ENCODE data around the gene FBXL7. TPM values are rescaled to one million over a fixed set of nuclear protein-coding genes. Genes with fewer than 3 reads are reported as not detected.

Gene FBXL7
- total and polyA plus RNA-seq, 2 of the 8 experiments (the other 6 are each of a cell fraction or from before 2014, with no cell fraction given) = 17.7 to 17.8 TPM

DNA sequence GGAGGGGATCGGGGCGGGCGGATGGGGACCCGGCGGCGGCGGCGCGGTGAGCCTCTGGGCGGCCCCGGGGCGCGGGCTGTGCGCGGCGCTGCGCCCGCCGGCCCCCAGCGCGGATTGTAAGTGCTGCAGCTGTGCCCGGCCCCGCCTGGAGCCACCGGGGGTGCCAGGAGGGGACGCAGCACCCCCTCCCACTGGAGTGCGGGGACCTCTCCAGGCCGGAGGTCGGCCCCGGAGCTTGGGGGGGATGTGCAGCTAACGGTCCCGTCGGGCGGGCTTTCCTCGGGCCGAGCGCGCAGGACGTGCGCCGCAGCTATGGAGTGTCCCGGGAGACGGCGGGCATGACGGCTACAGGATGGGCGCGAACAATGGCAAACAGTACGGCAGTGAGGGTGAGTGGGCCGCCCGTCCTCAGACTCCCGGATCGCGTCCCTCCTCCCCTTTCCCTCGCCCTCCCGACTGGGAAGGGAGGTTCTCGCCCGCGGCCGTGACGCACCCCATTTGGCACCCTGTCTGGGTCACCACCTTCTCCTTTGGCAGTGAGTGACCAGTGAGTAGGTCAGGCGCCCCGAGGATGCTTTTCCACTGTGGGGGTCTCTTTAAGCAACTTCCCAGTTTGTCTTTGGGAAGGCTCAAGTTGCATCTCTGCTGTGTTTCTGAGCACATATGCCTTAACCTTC lies 483 bp downstream of the FBXL7 start:
- Histone ChIP-seq H4K91ac (replicated peaks; ENCODE audit: insufficient read length, low read length) (no peak overlapping the region), H4K5ac (ENCODE audit: insufficient read length, low read depth, low read length) (no peak overlapping the region), H2BK120ac (replicated peaks; ENCODE audit: low read depth, low read length) (no peak overlapping the region), H2AK5ac (ENCODE audit: low read depth, low read length) (no peak overlapping the region), H3K9me3 (ENCODE audit: insufficient read depth in 2 of 2, low read depth in 1 of 2, low read length in 1 of 2) (no peaks in the 10 kb centered on the region), H3K79me2 (ENCODE audit: control insufficient read depth in 1 of 2, insufficient read depth in 2 of 2, low read length in 2 of 2) (peaks cover 0 to 39% of the 10 kb centered on the region in 2 experiments; a peak in 3 of 4 replicates), H3K4ac (replicated peaks; ENCODE audit: insufficient read length, low read depth, low read length) (no peak overlapping the region), H2BK15ac (ENCODE audit: low read length) (0 out of 2 replicates have a peak overlapping the region, but pooled peaks have one; percentile 12), H2BK12ac (ENCODE audit: low read depth, low read length) (0 out of 2 replicates have a peak overlapping the region, but pooled peaks have one; percentile 5), H3K23me2 (ENCODE audit: low read depth, low read length) (peaks cover 15% of the 10 kb centered on the region), H4K20me1 (replicated peaks in 1 of 2; ENCODE audit: control insufficient read depth in 1 of 2, insufficient read depth in 2 of 2, low read length in 2 of 2) (no peaks in the 10 kb centered on the region), H3K27ac (ENCODE audit: low read depth, low read length) (no peak overlapping the region), H3K27me3 (replicated peaks in 1 of 4; ENCODE audit: control insufficient read depth in 3 of 4, extremely low read depth in 1 of 4, insufficient read depth in 3 of 4, low read length in 3 of 4) (no peaks in the 10 kb centered on the region), H2AFZ (ENCODE audit: low read length) (no peak overlapping the region; the same call in 1 of the 2 replicates), H3K4me2 (ENCODE audit: insufficient read depth in 1 of 2, low read depth in 2 of 2, low read length in 2 of 2) (peak overlapping the region; percentile 97 to 98), H2BK20ac (ENCODE audit: low read length) (no peak overlapping the region), H4K8ac (ENCODE audit: extremely low read depth, insufficient read depth, low read length) (peak overlapping the region; percentile 17; the same call in 1 of the 2 replicates), H3K23ac (ENCODE audit: insufficient read length) (no peak overlapping the region), H3K79me1 (ENCODE audit: low read depth, low read length) (peaks cover 2% of the 10 kb centered on the region; the same call in 1 of the 2 replicates), H3K36me3 (ENCODE audit: control insufficient read depth in 2 of 4, insufficient read depth in 4 of 4, low read length in 3 of 4) (no peaks in the 10 kb centered on the region), H3K18ac (ENCODE audit: extremely low read depth, low read length) (peak overlapping the region; percentile 75), H2BK5ac (ENCODE audit: low read depth, low read length) (0 out of 2 replicates have a peak overlapping the region, but pooled peaks have one; percentile 35), H3K4me3 (ENCODE audit: extremely low read depth in 1 of 4, insufficient read depth in 2 of 4, low read depth in 3 of 4, low read length in 4 of 4) (peak overlapping the region; percentile 88 to 96 (median 90)), H3K4me1 (replicated peaks in 1 of 4; ENCODE audit: control insufficient read depth in 3 of 4, insufficient read depth in 4 of 4, low read length in 3 of 4) (peaks cover 0 to 12% (median under 1%) of the 10 kb centered on the region in 4 experiments; a peak in 3 of 7 replicates), H3K9ac (replicated peaks in 1 of 4; ENCODE audit: extremely low read depth in 1 of 4, low read depth in 3 of 4, low read length in 3 of 4) (peak overlapping the region; percentile 27 to 76 (median 51); a peak in 5 of 7 replicates), H3K14ac (ENCODE audit: insufficient read length) (peak overlapping the region; percentile 25), H3K56ac (replicated peaks; ENCODE audit: insufficient read length, low read depth, low read length) (no peak overlapping the region)
- whole genome bisulfite sequencing, 2 experiments (ENCODE audit: extremely low coverage in 1 of 2, insufficient coverage in 1 of 2, insufficient read length in 1 of 2, insufficient replicate concordance in 2 of 2, low coverage in 1 of 2, low lambda C conversion rate in 2 of 2, missing lambda C conversion rate in 1 of 2) = 3% methylated on average over 28 of the region's 61 CpGs; no CpG with 5 or more reads in 1 of the 2 experiments
- no peak for FAIRE-seq
- CTCF ChIA-PET (ENCODE audit: partially characterized antibody) = interaction anchor here (1.1 to 1.4 kb wide), 4 partner anchors 13 to 307 kb away, joined by 3 to 4 read pairs (median 3); no protein-coding TSS in a partner anchor
- DNase-seq (ENCODE audit: low read depth in 1 of 2, low spot score in 2 of 2) = peak in 1 of 2 experiments; percentile 79
- POLR2A ChIA-PET (ENCODE audit: partially characterized antibody) = interaction anchor here (0.9 to 1.4 kb wide), 5 partner anchors 9 to 281 kb away, joined by 3 to 5 read pairs (median 3); no protein-coding TSS in a partner anchor
- TF ChIP-seq, protein P1, sequence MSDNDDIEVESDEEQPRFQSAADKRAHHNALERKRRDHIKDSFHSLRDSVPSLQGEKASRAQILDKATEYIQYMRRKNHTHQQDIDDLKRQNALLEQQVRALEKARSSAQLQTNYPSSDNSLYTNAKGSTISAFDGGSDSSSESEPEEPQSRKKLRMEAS (IDR thresholded peaks at IDR 0.05) = 0 out of 2 replicates have a peak, but pooled peaks have one; percentile 18
- TF ChIP-seq KDM4A (IDR thresholded peaks at IDR 0.05; ENCODE audit: low read depth, low read length, severe bottlenecking) (peak; percentile 98), PHF8 (conservative IDR thresholded peaks at IDR 0.05; ENCODE audit: low read depth, low read length) (0 out of 2 replicates have a peak, but pooled peaks have one; percentile 18), SUZ12 (IDR thresholded peaks at IDR 0.05; ENCODE audit: low read length) (peak; percentile 19; the same call in 1 of the 2 replicates), RBBP5 (IDR thresholded peaks at IDR 0.05; ENCODE audit: borderline replicate concordance, low read depth, low read length) (peak; percentile 66; the same call in 1 of the 2 replicates), SAP30 (IDR thresholded peaks at IDR 0.05; ENCODE audit: insufficient read depth, insufficient replicate concordance, low read length) (peak; percentile 42), POLR2A (IDR thresholded peaks at IDR 0.05; ENCODE audit: control extremely low read depth in 1 of 2, low read depth in 2 of 2, low read length in 2 of 2) (peak in 1 of 2 experiments; percentile 34; a peak in 1 of 3 replicates), CREB1 (IDR thresholded peaks at IDR 0.05) (no peak; the same call in 1 of the 2 replicates), GABPA (IDR thresholded peaks at IDR 0.05; ENCODE audit: borderline replicate concordance, insufficient read depth, low read length) (no peak), BRCA1 (IDR thresholded peaks at IDR 0.05; ENCODE audit: low read depth, low read length) (no peak)

All from H1 (cell line).